Right lobe of liver (tissue), 4 donors: ENCODE data around the gene B3GALNT1.

Experiments used
- POLR2A ChIP-seq: fragments of 450-650 bp; IDR thresholded peaks from one replicate; pipeline ENCODE4 v1.6.1; 2017; ENCODE audit warnings: antibody characterized with exemption, mild to moderate bottlenecking
- TF ChIP-seq, protein P1 (sequence below), 4 donors: fragments of 200-600 bp in 3 of 4; fragments of 450-650 bp in 1 of 4; IDR thresholded peaks; one replicate each; pipeline versions ENCODE4 v1.5.1 to v1.8.0; 2016 to 2022; ENCODE audit warnings: antibody characterized with exemption in 4 of 4, mild to moderate bottlenecking in 2 of 4
- donor health status: DM: no; HTN: no; CAD: no.
- donor health status: DM: no; HTN: no; CAD: no.
- donor health status: DM: no; HTN: yes; CAD: no.

DNA sequence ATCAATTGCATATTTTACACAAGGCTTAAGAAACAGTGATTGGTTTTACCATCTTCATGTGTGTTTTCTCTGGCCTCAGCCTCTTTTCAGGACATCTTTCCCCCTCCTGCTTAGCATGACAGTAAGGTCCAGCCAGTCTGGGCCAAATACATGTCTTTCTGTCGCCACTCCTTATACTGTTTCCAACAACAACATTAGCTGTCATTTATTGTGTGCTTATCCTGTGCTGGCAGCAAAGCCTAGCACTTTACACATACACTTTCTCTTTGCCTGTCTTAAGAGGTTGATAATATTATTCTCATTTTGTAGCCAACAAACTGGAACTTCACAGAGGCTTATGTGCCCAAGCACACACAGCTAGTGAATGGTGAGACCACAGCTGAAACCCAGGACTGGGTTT is 37.8 kb downstream of the B3GALNT1 start:
- TF ChIP-seq POLR2A: no peak
- TF ChIP-seq, protein P1, sequence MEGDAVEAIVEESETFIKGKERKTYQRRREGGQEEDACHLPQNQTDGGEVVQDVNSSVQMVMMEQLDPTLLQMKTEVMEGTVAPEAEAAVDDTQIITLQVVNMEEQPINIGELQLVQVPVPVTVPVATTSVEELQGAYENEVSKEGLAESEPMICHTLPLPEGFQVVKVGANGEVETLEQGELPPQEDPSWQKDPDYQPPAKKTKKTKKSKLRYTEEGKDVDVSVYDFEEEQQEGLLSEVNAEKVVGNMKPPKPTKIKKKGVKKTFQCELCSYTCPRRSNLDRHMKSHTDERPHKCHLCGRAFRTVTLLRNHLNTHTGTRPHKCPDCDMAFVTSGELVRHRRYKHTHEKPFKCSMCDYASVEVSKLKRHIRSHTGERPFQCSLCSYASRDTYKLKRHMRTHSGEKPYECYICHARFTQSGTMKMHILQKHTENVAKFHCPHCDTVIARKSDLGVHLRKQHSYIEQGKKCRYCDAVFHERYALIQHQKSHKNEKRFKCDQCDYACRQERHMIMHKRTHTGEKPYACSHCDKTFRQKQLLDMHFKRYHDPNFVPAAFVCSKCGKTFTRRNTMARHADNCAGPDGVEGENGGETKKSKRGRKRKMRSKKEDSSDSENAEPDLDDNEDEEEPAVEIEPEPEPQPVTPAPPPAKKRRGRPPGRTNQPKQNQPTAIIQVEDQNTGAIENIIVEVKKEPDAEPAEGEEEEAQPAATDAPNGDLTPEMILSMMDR (IDR thresholded peaks at IDR 0.05): no peak
